HUES6 (cell line): ENCODE results near the gene USP48.
A peak's percentile ranks its signal among the peaks of the same experiment; 100 is the strongest.
"Not testable (repeated sequence)": the region's sequence is repeated elsewhere in the genome, so short reads cannot be mapped to it uniquely, and the experiment has no call there.

Experiments
- H3K27ac ChIP-seq: 2 replicates; pipeline ENCODE4 v1.7.0; 2013; ENCODE audit warnings: low read depth, mild to moderate bottlenecking, low read length, inconsistent platforms
- H3K27me3 ChIP-seq: 2 replicates; pipeline ENCODE4 v1.6.1; 2013; ENCODE audit warnings: low read length; ENCODE audit not compliant: control insufficient read depth, insufficient read depth
- H3K36me3 ChIP-seq: 2 replicates; pipeline ENCODE4 v1.6.1; 2013; ENCODE audit warnings: low read length; ENCODE audit not compliant: control insufficient read depth, insufficient read depth
- H3K4me1 ChIP-seq: 2 replicates; pipeline ENCODE4 v1.6.1; 2013; ENCODE audit warnings: low read length; ENCODE audit not compliant: control insufficient read depth, insufficient read depth
- H3K4me3 ChIP-seq: 2 replicates; pipeline ENCODE4 v1.5.1; 2013; ENCODE audit warnings: low read depth, low read length
- H3K9ac ChIP-seq: one replicate; pipeline ENCODE4 v1.6.1; 2013; ENCODE audit warnings: mild to moderate bottlenecking, low read length
- H3K9me3 ChIP-seq: 2 replicates; pipeline ENCODE4 v1.6.1; 2013; ENCODE audit warnings: low read depth, low read length; ENCODE audit not compliant: control insufficient read depth, insufficient read depth

The USP48 gene

GRCh38 chr1:21673853-21674252 is 109.1 kb downstream of the USP48 start:
- H3K4me3 ChIP-seq, H3K27ac ChIP-seq, H3K9me3 ChIP-seq, H3K9ac ChIP-seq, H3K36me3 ChIP-seq, H3K27me3 ChIP-seq: not testable (repeated sequence)
- H3K4me1 ChIP-seq = peaks cover 22% of the 10 kb centered on the region

- Histone ChIP-seq H3K9ac (no peak overlapping the region), H3K4me3 (no peak overlapping the region), H3K36me3 (0 out of 2 replicates have a peak, but pooled peaks cover 3% of the 10 kb centered on the region), H3K27me3 (peaks cover 11% of the 10 kb centered on the region), H3K9me3 (no peaks in the 10 kb centered on the region), H3K4me1 (peaks cover 25% of the 10 kb centered on the region), H3K27ac (no peak overlapping the region)
Observed at GRCh38 chr1:21673277-21673780, 109.6 kb downstream of the USP48 start.

- no peak overlapping the region for H3K9ac ChIP-seq
Observed at GRCh38 chr1:21672478-21673276, 110.3 kb downstream of the USP48 start.

GRCh38 chr1:21671915-21672314 is 111.0 kb downstream of the USP48 start:
- Histone ChIP-seq H3K27ac (no peak overlapping the region), H3K9ac (no peak overlapping the region), H3K9me3 (no peaks in the 10 kb centered on the region), H3K27me3 (peaks cover 18% of the 10 kb centered on the region), H3K4me1 (peaks cover 29% of the 10 kb centered on the region), H3K4me3 (no peak overlapping the region), H3K36me3 (0 out of 2 replicates have a peak, but pooled peaks cover 2% of the 10 kb centered on the region)

More at GRCh38 chr1:21672478-21673276, 110.3 kb downstream of the USP48 start:
- no peak overlapping the region for H3K4me3 ChIP-seq
- H3K9me3 ChIP-seq = no peaks in the 10 kb centered on the region
- no peak overlapping the region for H3K27ac ChIP-seq
- H3K4me1 ChIP-seq = peaks cover 29% of the 10 kb centered on the region
- 0 out of 2 replicates have a peak, but pooled peaks cover 3% of the 10 kb centered on the region for H3K36me3 ChIP-seq
- peaks cover 18% of the 10 kb centered on the region for H3K27me3 ChIP-seq

GRCh38 chr1:21670956-21671902 is 111.7 kb downstream of the USP48 start:
- no peaks in the 10 kb centered on the region for H3K9me3 ChIP-seq
- no peaks in the 10 kb centered on the region for H3K36me3 ChIP-seq
- H3K27ac ChIP-seq = no peak overlapping the region
- H3K27me3 ChIP-seq = peaks cover 18% of the 10 kb centered on the region
- H3K4me1 ChIP-seq = peaks cover 29% of the 10 kb centered on the region
- no peak overlapping the region for H3K4me3 ChIP-seq
- H3K9ac ChIP-seq = no peak overlapping the region

GRCh38 chr1:21670059-21670881 is 112.7 kb downstream of the USP48 start:
- Histone ChIP-seq H3K9ac (peak overlapping the region; percentile 58), H3K36me3 (no peaks in the 10 kb centered on the region), H3K27me3 (peaks cover 18% of the 10 kb centered on the region), H3K27ac (no peak overlapping the region), H3K4me3 (peak overlapping the region; percentile 81), H3K9me3 (no peaks in the 10 kb centered on the region), H3K4me1 (peaks cover 29% of the 10 kb centered on the region)

- H3K4me1 ChIP-seq = peaks cover 29% of the 10 kb centered on the region
- peak within 1 kb of the TSS; percentile 81 for H3K4me3 ChIP-seq
- H3K27me3 ChIP-seq = peaks cover 18% of the 10 kb centered on the region
- no peak within 1 kb of the TSS for H3K27ac ChIP-seq
- H3K36me3 ChIP-seq = no peaks in the 10 kb centered on the region
- peak within 1 kb of the TSS; percentile 58 for H3K9ac ChIP-seq
- no peaks in the 10 kb centered on the region for H3K9me3 ChIP-seq
Observed at GRCh38 chr1:21669258-21670058, 113.5 kb downstream of the USP48 start, which contains the start of gene RAP1GAP. Gene RAP1GAP (minus strand): TSS chr1:21669357. CDS start chr1:21620032, 49,325 bp downstream.

GRCh38 chr1:21668951-21669257 is 114.0 kb downstream of the USP48 start:
- Histone ChIP-seq H3K27me3 (peaks cover 18% of the 10 kb centered on the region), H3K36me3 (no peaks in the 10 kb centered on the region), H3K4me3 (peak overlapping the region; percentile 81), H3K9me3 (no peaks in the 10 kb centered on the region), H3K4me1 (peaks cover 33% of the 10 kb centered on the region), H3K27ac (no peak overlapping the region), H3K9ac (no peak overlapping the region)

- H3K9ac ChIP-seq = no peak overlapping the region
- H3K27ac ChIP-seq = no peak overlapping the region
- no peaks in the 10 kb centered on the region for H3K9me3 ChIP-seq
- H3K27me3 ChIP-seq = peaks cover 18% of the 10 kb centered on the region
- peak overlapping the region; percentile 81 for H3K4me3 ChIP-seq
- no peaks in the 10 kb centered on the region for H3K36me3 ChIP-seq
- H3K4me1 ChIP-seq = peaks cover 33% of the 10 kb centered on the region
Observed at GRCh38 chr1:21668232-21668950, 114.6 kb downstream of the USP48 start.
